ENCODE measurements around the gene U2AF1L4. TPM values are rescaled to one million over a fixed set of nuclear protein-coding genes. Genes with fewer than 3 reads are reported as not detected.
A peak's percentile ranks its signal among the peaks of the same experiment; 100 is the strongest.

Gene U2AF1L4
- polyA plus RNA-seq, 1 donor from 2014 or later: 57.0 TPM

GRCh38 chr19:35750167-35750566, 4.9 kb upstream of the U2AF1L4 start:
- TF ChIP-seq EZH2 (IDR thresholded peaks at IDR 0.05; ENCODE audit: borderline replicate concordance, insufficient read depth, low read length, poor library complexity, severe bottlenecking): no peak
- TF ChIP-seq, protein P1, sequence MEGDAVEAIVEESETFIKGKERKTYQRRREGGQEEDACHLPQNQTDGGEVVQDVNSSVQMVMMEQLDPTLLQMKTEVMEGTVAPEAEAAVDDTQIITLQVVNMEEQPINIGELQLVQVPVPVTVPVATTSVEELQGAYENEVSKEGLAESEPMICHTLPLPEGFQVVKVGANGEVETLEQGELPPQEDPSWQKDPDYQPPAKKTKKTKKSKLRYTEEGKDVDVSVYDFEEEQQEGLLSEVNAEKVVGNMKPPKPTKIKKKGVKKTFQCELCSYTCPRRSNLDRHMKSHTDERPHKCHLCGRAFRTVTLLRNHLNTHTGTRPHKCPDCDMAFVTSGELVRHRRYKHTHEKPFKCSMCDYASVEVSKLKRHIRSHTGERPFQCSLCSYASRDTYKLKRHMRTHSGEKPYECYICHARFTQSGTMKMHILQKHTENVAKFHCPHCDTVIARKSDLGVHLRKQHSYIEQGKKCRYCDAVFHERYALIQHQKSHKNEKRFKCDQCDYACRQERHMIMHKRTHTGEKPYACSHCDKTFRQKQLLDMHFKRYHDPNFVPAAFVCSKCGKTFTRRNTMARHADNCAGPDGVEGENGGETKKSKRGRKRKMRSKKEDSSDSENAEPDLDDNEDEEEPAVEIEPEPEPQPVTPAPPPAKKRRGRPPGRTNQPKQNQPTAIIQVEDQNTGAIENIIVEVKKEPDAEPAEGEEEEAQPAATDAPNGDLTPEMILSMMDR (IDR thresholded peaks at IDR 0.05; ENCODE audit: poor library complexity, severe bottlenecking): no peak
- no peak for TF ChIP-seq MXI1 (conservative IDR thresholded peaks at IDR 0.05; ENCODE audit: poor library complexity, severe bottlenecking)
- TF ChIP-seq SMC3 (conservative IDR thresholded peaks at IDR 0.05; ENCODE audit: poor library complexity): no peak
- no peak for TF ChIP-seq RAD21 (conservative IDR thresholded peaks at IDR 0.05)
- TF ChIP-seq, protein P2, sequence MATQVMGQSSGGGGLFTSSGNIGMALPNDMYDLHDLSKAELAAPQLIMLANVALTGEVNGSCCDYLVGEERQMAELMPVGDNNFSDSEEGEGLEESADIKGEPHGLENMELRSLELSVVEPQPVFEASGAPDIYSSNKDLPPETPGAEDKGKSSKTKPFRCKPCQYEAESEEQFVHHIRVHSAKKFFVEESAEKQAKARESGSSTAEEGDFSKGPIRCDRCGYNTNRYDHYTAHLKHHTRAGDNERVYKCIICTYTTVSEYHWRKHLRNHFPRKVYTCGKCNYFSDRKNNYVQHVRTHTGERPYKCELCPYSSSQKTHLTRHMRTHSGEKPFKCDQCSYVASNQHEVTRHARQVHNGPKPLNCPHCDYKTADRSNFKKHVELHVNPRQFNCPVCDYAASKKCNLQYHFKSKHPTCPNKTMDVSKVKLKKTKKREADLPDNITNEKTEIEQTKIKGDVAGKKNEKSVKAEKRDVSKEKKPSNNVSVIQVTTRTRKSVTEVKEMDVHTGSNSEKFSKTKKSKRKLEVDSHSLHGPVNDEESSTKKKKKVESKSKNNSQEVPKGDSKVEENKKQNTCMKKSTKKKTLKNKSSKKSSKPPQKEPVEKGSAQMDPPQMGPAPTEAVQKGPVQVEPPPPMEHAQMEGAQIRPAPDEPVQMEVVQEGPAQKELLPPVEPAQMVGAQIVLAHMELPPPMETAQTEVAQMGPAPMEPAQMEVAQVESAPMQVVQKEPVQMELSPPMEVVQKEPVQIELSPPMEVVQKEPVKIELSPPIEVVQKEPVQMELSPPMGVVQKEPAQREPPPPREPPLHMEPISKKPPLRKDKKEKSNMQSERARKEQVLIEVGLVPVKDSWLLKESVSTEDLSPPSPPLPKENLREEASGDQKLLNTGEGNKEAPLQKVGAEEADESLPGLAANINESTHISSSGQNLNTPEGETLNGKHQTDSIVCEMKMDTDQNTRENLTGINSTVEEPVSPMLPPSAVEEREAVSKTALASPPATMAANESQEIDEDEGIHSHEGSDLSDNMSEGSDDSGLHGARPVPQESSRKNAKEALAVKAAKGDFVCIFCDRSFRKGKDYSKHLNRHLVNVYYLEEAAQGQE (IDR thresholded peaks at IDR 0.05; ENCODE audit: borderline replicate concordance): no peak
- TF ChIP-seq EP300 (conservative IDR thresholded peaks at IDR 0.05; ENCODE audit: poor library complexity, severe bottlenecking): no peak
- no peak for TF ChIP-seq TAF1 (IDR thresholded peaks at IDR 0.05; ENCODE audit: low read depth)
- no peak for TF ChIP-seq POLR2AphosphoS5 (IDR thresholded peaks at IDR 0.05)
- H3K4me3 ChIP-seq (ENCODE audit: low read length): no peak overlapping the region
- peaks cover 22% of the 10 kb centered on the region for H3K79me2 ChIP-seq (replicated peaks; ENCODE audit: insufficient read depth, low read length)
- H3K9me3 ChIP-seq (ENCODE audit: low read length): no peaks in the 10 kb centered on the region
- H3K27ac ChIP-seq (ENCODE audit: low read length): no peak overlapping the region
- no peak overlapping the region for H3K4me2 ChIP-seq (ENCODE audit: low read length)
- no peaks in the 10 kb centered on the region for H3F3A ChIP-seq (ENCODE audit: insufficient read depth, low read length, poor library complexity, severe bottlenecking)
- H3K9ac ChIP-seq (ENCODE audit: low read length): no peak overlapping the region
- peaks cover 8% of the 10 kb centered on the region for H3K36me3 ChIP-seq (ENCODE audit: insufficient read depth, low read length)
- no peaks in the 10 kb centered on the region for H3K27me3 ChIP-seq (ENCODE audit: insufficient read depth, low read depth, low read length)
- H4K20me1 ChIP-seq (ENCODE audit: insufficient read depth): no peaks in the 10 kb centered on the region
- H2AFZ ChIP-seq (ENCODE audit: low read depth, low read length): no peak overlapping the region
- no peaks in the 10 kb centered on the region for H3K9me2 ChIP-seq (ENCODE audit: insufficient read depth, low read length)

GRCh38 chr19:35748106-35749020, 3.1 kb upstream of the U2AF1L4 start, which contains the start of gene LIN37:
Gene LIN37 (plus strand): TSS chr19:35748576. CDS start chr19:35748725, 149 bp downstream.
- peak within 1 kb of the TSS; percentile 54 for H3K4me2 ChIP-seq (ENCODE audit: low read length)
- H3K9me2 ChIP-seq (ENCODE audit: insufficient read depth, low read length): no peaks in the 10 kb centered on the region
- H3K27me3 ChIP-seq (ENCODE audit: insufficient read depth, low read depth, low read length): no peaks in the 10 kb centered on the region
- peak within 1 kb of the TSS; percentile 65 for H3K27ac ChIP-seq (ENCODE audit: low read length)
- no peaks in the 10 kb centered on the region for H3F3A ChIP-seq (ENCODE audit: insufficient read depth, low read length, poor library complexity, severe bottlenecking)
- TF ChIP-seq MXI1 (conservative IDR thresholded peaks at IDR 0.05; ENCODE audit: poor library complexity, severe bottlenecking) (peak; percentile 88), TAF1 (IDR thresholded peaks at IDR 0.05; ENCODE audit: low read depth) (peak; percentile 25), RAD21 (conservative IDR thresholded peaks at IDR 0.05) (no peak), POLR2AphosphoS5 (IDR thresholded peaks at IDR 0.05) (peak; percentile 80), EP300 (conservative IDR thresholded peaks at IDR 0.05; ENCODE audit: poor library complexity, severe bottlenecking) (no peak), SMC3 (conservative IDR thresholded peaks at IDR 0.05; ENCODE audit: poor library complexity) (no peak), EZH2 (IDR thresholded peaks at IDR 0.05; ENCODE audit: borderline replicate concordance, insufficient read depth, low read length, poor library complexity, severe bottlenecking) (no peak)
- TF ChIP-seq, protein P2 (IDR thresholded peaks at IDR 0.05; ENCODE audit: borderline replicate concordance): no peak
- TF ChIP-seq, protein P1 (IDR thresholded peaks at IDR 0.05; ENCODE audit: poor library complexity, severe bottlenecking): no peak
- H3K79me2 ChIP-seq (replicated peaks; ENCODE audit: insufficient read depth, low read length): peaks cover 22% of the 10 kb centered on the region
- H3K4me3 ChIP-seq (ENCODE audit: low read length): peak within 1 kb of the TSS; percentile 87
- H4K20me1 ChIP-seq (ENCODE audit: insufficient read depth): no peaks in the 10 kb centered on the region
- no peaks in the 10 kb centered on the region for H3K9me3 ChIP-seq (ENCODE audit: low read length)
- H2AFZ ChIP-seq (ENCODE audit: low read depth, low read length): peak within 1 kb of the TSS; percentile 80
- peak within 1 kb of the TSS; percentile 79 for H3K9ac ChIP-seq (ENCODE audit: low read length)
- no peaks in the 10 kb centered on the region for H3K36me3 ChIP-seq (ENCODE audit: insufficient read depth, low read length)
